Omental fat pad (tissue), 4 donors: Measurements from ENCODE around the gene BMP8B. TPM values are rescaled to one million over a fixed set of nuclear protein-coding genes. Genes with fewer than 3 reads are reported as not detected.

Experiments
- ATAC-seq: fragments of 150-250 bp; one replicate; pipeline ENCODE4 v1.9.1; 2016; ENCODE audit warnings: mild to moderate bottlenecking, moderate library complexity; ENCODE audit not compliant: low FRiP score
- DNase-seq: peaks from one replicate; pipeline ENCODE4 v3.0.0-alpha.2; 2019; ENCODE audit warnings: low spot score
- total RNA-seq, 4 donors: library from RNA; depleted of rRNA; stranded (reverse); fragments of >200 nt; gene quantifications; one replicate each; pipeline ENCODE4 v1.1.0, GENCODE V29; 2016
- TF ChIP-seq, protein P1 (sequence below), 3 donors: fragments of 450-650 bp; IDR thresholded peaks; one replicate each; pipeline ENCODE4 v1.5.1; 2016 to 2017; ENCODE audit warnings: antibody characterized with exemption in 3 of 3, mild to moderate bottlenecking in 3 of 3, moderate library complexity in 2 of 3

The BMP8B gene
- total RNA-seq, 4 donors from 2014 or later: 0.24 to 2.0 (median 0.33) TPM

DNA sequence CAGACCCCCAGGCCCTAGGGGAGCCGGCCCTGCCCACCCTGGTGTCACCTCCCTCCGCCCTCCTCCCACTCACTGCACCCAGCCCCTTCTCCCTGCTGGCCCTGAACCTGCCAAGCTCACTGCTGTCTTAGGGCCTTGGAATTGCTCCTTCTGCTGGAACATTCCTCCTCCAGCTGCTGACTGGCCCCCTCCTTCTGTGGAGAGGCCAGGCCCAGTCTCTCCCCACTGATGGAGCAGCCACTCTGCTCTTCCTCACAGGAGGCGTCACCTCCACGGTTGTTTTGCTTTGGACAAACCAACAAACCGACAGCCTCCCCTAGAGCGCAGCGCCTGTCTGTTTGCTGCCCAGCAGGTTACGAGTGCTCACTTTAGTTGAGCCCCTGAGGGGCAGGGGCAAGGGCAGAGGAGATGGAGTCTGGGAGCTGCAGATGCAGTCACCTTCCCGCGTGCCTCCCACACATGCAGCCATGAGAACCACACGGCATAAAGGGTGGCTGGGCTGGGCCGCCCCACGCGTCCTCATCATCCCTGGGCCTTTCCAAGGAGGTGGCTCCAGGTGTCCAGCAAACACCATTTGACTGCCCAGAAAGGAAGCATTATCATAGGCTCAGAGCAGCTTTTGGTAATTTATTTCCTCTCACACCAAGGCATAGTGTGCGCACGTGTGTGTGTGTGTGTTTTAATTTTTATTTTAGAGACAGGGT lies 27.0 kb downstream of the BMP8B start:
- TF ChIP-seq, protein P1, sequence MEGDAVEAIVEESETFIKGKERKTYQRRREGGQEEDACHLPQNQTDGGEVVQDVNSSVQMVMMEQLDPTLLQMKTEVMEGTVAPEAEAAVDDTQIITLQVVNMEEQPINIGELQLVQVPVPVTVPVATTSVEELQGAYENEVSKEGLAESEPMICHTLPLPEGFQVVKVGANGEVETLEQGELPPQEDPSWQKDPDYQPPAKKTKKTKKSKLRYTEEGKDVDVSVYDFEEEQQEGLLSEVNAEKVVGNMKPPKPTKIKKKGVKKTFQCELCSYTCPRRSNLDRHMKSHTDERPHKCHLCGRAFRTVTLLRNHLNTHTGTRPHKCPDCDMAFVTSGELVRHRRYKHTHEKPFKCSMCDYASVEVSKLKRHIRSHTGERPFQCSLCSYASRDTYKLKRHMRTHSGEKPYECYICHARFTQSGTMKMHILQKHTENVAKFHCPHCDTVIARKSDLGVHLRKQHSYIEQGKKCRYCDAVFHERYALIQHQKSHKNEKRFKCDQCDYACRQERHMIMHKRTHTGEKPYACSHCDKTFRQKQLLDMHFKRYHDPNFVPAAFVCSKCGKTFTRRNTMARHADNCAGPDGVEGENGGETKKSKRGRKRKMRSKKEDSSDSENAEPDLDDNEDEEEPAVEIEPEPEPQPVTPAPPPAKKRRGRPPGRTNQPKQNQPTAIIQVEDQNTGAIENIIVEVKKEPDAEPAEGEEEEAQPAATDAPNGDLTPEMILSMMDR (IDR thresholded peaks at IDR 0.05): no peak
- no peak for ATAC-seq
- DNase-seq: no peak

DNA sequence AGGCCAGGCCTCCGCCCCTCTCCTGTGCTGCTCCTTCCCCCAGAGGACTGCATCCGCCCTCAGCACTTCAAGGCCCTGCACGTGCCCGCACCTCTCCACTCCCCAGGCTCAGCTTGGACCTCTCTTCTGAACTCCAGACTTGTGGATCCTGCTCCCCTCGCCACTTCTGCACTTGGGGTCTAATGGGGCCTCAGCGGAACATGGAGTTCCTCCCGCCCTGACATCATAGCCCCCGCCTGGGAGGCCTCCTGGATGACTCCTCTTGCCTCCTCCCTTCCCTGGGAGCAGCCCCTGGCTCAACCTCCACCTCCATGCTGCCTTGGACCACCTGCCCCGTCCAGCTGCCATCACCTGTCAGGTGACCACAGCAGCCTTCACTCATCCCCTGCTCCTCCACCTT lies 27.6 kb downstream of the BMP8B start:
- no peak for DNase-seq
- ATAC-seq: no peak

DNA sequence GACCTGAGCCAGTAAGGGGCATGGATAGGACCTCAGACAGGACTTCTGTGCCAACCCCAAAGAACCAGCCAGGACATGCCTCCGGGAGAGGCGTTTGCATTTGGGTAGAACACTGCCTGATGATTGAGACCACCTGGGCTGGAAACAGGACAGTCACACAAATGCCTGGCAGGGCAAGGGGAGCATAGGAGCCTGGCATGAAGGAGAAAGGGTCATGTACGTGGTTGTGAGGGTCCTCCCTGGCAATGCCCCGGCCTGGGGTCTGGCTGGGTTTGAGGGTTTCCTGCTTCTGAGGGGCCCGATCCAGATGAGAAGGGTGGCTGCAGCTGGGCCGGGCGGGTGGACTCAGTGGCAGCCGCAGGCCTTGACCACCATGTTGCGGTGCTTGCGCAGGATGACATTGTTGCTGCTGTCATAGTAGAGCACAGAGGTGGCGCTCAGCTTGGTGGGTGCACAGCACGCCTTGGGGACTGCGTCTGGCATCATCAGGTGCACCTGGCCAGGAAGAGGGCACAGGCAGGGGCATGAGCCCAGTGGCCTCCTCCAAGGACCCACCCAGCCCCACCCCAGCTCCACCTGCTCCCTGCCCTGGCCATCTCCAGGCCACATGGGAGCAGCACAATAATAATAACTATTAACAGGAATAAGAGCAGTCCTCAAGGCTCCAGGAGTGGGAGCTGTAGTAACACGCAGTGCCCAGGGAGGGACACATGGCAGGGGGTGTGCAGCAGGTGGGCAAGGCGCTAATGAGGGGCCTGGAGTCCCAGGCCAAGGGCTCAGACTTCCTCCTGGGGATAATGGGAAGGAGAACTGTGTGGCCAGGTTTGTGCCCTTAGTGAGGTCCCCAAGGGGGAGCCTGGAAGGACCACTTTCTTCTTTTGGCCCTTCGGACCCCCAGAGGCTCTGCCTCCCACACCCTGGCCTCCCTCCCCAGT lies 28.3 kb downstream of the BMP8B start:
- TF ChIP-seq, protein P1 (IDR thresholded peaks at IDR 0.05): no peak
- no peak for DNase-seq
- ATAC-seq: no peak

More for the DNA sequence above, 27.6 kb downstream of the BMP8B start:
- TF ChIP-seq, protein P1 (IDR thresholded peaks at IDR 0.05): no peak

DNA sequence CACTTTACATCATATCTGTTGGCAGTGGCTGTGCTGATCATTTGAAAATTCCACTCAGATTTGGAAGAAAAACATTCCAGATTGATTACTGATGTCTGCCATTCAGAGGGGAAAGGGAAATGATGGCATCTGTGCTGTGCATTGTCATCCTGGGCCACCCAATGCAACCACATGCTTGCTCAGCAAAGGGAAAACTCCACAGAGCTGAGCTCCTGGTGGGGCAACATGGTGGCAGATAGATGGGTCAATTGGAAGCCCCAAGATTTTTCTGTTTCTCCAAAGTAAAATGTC lies 29.3 kb downstream of the BMP8B start:
- no peak for DNase-seq
- TF ChIP-seq, protein P1 (IDR thresholded peaks at IDR 0.05): no peak

DNA sequence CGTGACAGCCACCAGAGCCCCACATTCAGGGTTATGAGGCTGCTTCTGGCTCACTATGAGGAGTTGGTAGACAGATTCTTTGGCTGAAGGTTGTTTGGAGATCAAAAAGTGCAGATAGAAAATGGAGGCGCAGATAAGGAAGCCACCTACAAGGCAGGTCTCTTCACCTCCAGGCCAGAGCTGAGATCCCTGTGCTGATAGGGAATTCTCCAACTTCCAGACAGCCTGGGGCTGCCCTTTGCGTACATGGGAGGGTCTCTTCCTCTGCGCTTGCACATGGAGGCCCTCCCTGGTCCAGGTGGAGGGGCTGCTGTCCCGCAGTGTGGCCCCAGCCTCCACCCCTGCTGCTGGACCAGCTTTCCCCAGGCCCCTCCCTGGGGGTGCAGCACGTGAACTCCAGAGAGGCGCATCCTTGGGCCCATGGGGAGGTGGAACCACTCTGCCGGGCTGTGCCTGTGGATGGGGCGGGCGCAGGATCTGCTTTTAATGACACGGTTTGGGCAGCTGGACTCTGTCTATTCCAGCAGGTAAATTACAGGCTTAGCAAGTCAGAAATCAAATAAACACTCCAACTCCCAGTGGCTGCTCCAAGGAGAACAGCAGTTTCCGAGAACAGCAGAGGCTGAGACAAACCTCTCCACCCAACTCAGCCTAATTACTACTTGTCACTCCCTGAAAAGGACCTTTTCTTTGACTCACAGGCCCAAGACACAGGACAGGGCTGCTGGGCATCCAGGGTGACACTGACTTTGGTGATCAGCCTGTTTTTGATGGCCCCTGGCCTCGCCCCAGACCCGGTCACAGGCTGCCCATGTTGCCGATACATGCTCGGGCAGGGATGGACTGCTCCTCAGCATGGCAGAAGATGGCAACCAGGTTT lies 29.9 kb downstream of the BMP8B start:
- no peak for DNase-seq

More for the DNA sequence above, 29.3 kb downstream of the BMP8B start:
- no peak for ATAC-seq

DNA sequence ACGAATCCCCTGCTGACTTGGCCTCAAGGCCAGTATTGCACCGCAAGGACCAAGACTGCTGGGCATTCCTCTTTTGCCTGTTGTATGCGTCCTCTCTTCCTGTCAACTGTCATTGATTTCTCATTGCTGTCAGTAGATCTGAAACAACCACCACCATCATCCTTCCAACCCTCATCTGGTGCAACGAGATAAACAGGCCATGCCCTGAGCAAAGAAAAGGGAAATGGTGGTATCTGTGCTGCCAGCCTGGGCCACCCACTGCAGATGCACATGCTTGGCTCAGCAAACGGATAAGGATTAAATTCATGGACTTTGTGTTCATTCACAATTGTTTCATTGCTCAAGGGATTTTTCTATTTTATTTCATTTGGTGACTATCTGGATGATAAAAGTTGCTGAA lies 31.2 kb downstream of the BMP8B start:
- TF ChIP-seq, protein P1 (IDR thresholded peaks at IDR 0.05): no peak
- no peak for DNase-seq
- ATAC-seq: no peak

More for the DNA sequence above, 29.9 kb downstream of the BMP8B start:
- TF ChIP-seq, protein P1 (IDR thresholded peaks at IDR 0.05): no peak
- ATAC-seq: no peak
